GM18502 (cell line): ENCODE data around the gene PTPRT.

Experiments
- ATAC-seq: cut with Tn5 transposase; IDR thresholded peaks from one replicate; pipeline ENCODE4 v1.9.1; 2021; ENCODE audit warnings: mild to moderate bottlenecking; ENCODE audit not compliant: unreplicated experiment, poor library complexity

PTPRT gene

DNA sequence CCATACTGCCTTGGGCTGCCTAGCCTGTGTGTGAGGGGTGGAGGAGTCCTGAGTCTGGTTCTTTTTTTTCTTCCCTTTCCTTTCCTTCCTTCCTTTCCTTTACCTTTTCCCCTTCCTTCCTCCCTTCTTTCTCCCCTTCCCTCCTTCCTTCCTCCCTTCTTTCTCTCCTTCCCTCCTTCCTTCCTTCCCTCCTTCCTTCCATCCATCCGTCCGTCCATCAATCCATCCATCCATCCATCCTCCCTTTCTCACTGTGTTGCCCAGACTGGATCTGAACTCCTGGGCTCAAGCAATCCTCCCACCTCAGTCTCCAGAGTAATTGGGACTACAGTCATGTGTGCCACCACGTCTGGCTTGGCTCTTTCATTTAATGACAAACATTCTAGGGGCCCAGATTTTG, 820.8 kb downstream of the PTPRT start:
- ATAC-seq = no peak

DNA sequence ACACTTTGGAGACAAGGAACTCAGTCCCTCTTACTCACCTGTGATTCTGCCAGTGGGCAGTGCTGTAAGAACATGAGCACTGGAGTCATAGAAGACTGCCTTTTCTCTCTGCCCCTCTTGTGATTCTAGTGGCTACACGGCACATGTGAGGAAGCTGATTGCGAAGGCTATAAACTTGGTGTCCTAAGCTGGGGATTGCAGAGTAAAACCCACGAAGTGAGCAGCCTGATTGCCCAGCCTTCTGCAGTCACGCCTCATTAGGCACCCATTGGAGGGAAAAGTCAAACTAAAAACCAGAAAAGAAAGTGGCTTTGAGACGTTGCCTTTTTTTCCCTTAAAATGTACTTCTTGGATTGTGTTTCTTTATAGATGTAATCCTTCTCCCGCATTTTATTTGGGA, 823.1 kb downstream of the PTPRT start:
- ATAC-seq = no peak

DNA sequence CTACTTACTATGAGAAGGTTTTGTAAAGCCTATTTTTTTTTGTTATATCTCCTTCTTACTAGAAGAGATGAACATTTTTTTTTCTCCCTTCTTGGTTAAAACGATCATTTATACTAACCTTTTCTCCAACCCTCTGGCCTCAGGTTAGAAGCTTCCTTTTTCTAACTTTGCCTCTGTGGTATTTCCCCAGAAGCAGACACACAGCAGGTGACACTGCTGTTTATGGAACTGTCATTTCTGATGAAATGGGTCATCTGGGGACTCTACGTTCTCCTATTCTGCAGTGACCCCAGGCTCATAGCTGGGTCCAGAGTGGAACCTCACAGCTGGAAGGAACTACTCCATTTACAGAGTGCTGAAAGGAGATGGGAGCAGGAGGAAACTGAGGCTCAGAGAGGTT, 825.3 kb downstream of the PTPRT start:
- no peak for ATAC-seq

- no peak for ATAC-seq
Observed at GRCh38 chr20:42361402-42361970, 828.2 kb downstream of the PTPRT start.

GRCh38 chr20:42360621-42361020, 829.1 kb downstream of the PTPRT start:
- ATAC-seq = no peak

DNA sequence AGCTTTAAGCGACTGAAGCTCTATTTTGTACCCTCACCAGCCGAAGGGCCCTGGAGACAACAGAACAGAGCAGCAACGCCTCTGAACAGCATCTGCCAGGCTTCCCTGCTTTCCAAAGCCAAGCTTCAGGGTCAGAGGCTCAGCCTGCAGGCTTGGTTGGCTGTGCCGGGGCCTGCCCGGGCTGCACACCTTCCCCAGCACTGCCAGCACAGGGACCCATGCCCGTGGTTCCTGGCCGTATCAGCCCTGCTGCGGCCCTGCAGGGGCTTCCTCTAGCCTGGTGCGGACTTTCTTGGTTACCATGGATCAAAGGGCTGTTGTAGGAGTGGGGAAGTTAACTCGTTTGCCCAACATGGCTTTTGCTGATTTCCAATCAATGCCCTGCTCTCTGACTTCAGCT, 830.1 kb downstream of the PTPRT start:
- ATAC-seq = no peak

- no peak for ATAC-seq
Observed at GRCh38 chr20:42352096-42352495, 837.6 kb downstream of the PTPRT start.

DNA sequence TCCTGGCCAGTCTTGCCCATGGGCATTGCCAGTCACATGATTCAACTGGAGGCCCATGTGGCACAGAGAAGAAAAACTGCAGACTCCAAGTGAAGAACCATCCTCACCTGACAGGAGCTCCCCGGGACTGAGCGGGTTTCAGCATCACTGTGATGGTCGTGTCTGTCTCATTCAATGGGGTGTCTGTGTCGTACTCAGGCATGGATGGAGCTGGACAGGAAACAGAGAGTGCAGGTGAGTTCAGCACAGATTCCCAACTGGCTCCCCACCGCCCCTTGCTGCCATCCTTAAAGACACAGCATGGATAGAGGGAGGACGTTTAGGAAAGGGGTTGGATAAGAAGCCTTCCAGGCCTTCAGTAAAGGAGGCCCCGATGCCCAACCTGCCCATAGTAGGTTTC, 839.2 kb downstream of the PTPRT start:
- no peak for ATAC-seq

DNA sequence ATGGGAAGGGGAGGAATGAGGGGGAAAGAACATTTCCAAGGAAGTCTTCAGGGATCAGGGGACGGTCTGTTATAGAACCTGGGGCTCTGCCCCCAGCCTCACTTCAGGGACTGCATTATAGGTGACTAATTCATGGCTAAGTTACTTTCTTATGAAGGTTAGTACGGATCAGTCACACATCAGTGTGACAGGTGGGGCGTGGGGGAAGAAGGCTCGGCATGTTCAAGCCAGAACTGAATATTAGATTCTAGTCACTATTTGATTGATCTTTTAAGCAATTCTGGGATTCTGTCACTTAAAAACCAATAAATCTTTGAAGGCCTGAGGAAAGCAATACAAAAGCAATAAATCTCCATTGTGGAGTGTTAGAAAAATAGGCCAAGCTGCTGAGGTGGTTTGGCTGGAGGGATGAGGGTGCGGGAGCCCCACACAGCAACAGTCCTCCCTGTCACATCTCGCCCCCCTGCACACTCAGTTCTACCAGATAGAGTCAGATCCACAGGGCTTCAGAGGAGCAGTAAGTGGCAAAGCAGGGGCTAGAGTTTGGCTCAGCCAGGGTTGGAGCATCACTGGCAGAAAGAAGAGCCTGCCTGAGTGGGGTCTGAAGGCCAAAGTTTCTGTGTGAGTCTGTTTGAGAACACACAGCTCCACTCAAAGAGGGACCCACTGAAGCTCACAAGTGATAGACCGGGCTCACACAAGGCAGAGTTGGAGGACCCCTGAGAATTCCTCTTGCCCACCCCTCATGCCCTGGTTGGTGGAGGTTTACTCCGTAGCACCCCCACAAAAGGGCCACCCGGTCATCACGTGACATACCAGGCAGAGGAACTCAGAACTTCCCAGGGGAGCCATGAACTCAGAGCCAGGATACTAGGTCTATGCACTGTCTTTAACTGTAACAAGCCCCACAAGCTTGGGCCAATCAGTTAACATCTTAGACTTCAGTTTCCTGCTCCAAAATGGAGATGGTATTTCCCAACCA, 843.2 kb downstream of the PTPRT start:
- no peak for ATAC-seq

DNA sequence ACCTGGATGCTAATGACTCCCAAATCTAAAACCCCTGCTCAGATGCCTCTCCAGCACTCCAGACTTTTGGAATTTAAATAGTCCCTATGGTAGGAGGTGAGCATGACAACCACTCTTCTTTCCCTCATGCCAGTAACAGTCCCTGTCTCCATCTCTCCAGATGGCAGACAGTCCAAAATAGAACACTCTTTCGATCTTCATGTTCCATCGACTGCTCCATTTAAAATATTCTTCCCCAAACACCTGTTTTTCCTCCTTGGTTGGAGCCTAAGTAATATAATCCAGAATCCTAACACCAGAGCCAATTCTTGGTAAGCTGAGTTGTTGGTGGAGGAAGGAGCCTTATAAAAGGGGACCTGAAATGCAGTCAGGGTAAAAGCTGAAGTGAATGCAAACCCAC, 848.1 kb downstream of the PTPRT start:
- ATAC-seq = no peak

- no peak for ATAC-seq
Observed at GRCh38 chr20:42340368-42340767, 849.3 kb downstream of the PTPRT start.

- no peak for ATAC-seq
Observed at GRCh38 chr20:42338294-42339201, 851.2 kb downstream of the PTPRT start.

- no peak for ATAC-seq
Observed at GRCh38 chr20:42336576-42336975, 853.1 kb downstream of the PTPRT start.

GRCh38 chr20:42319252-42320013, 870.3 kb downstream of the PTPRT start:
- no peak for ATAC-seq

- ATAC-seq = no peak
Observed at GRCh38 chr20:42313704-42314103, 876.0 kb downstream of the PTPRT start.

DNA sequence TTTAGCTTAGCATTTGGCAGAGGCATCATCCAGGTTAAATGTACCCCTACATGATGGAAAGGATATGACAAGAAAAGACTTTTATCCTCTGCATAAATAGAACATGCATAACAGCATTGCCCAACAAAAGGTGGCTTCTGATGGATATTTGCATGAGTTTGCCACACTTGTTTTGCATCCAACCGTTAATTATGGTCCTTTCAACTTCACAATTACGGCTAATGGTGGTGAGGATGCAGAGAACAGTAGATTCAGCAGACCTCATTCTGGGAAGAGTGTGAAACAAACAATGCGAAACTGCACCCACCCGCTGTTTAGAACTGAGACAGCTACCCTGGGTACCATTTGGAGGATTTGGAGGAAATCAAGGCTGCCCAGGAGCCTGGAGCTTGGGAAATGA, 880.7 kb downstream of the PTPRT start:
- no peak for ATAC-seq

GRCh38 chr20:42308171-42308570, 881.5 kb downstream of the PTPRT start:
- ATAC-seq = no peak

GRCh38 chr20:42295592-42295991, 894.1 kb downstream of the PTPRT start:
- no peak for ATAC-seq

- no peak for ATAC-seq
Observed at GRCh38 chr20:42294976-42295375, 894.7 kb downstream of the PTPRT start.

- no peak for ATAC-seq
Observed at GRCh38 chr20:42281801-42282200, 907.9 kb downstream of the PTPRT start.
